Measurements from ENCODE around the gene HTR2A. TPM values are rescaled to one million over a fixed set of nuclear protein-coding genes. Genes with fewer than 3 reads are reported as not detected.
A peak's percentile ranks its signal among the peaks of the same experiment; 100 is the strongest.

The HTR2A gene
- total RNA-seq, result 1 to 10 TPM in 1 of 2 donors, under 1 TPM in 1; 0.74 to 1.4 TPM
- polyA plus RNA-seq (ENCODE audit: insufficient read depth, low read depth, low replicate concordance), result 1.0 TPM
- long read RNA-seq, donor 1, full-length matches to known transcripts, result 6 of 6 reads
- long read RNA-seq, donor 1, partial matches to known transcripts, result 0 of 6 reads
- long read RNA-seq, donor 1, other reads (novel, unspliced or antisense), result 0 of 6 reads
- long read RNA-seq, donor 2, result 0 reads

GRCh38 chr13:46896341-46897137, at the start of gene HTR2A:
HTR2A (minus strand) TSS chr13:46897053; CDS start chr13:46895906, 1,147 bp downstream.
- Histone ChIP-seq H3K4me1 (no peaks in the 10 kb centered on the region), H3K27me3 (no peaks in the 10 kb centered on the region), H3K4me3 (peak within 1 kb of the TSS in 1 of 2 donors; percentile 41), H3K27ac (peak within 1 kb of the TSS in 1 of 2 donors; percentile 18), H3K9me3 (no peaks in the 10 kb centered on the region), H3K36me3 (ENCODE audit: low read depth, missing control alignments) (no peaks in the 10 kb centered on the region)
- 11 to 16% methylated on average over 13 of the region's 13 CpGs for WGBS, 2 donors
- DNase-seq, result peak; percentile 64
- intact Hi-C loops (cut with DNase I; ENCODE audit: low total_unique reads), result no loop called here
- TF ChIP-seq POLR2A (IDR thresholded peaks at IDR 0.05) (no peak), CTCF (IDR thresholded peaks at IDR 0.05) (no peak)

- Histone ChIP-seq H3K4me3 (no peak overlapping the region), H3K4me1 (no peaks in the 10 kb centered on the region), H3K27me3 (no peaks in the 10 kb centered on the region), H3K36me3 (ENCODE audit: low read depth, missing control alignments) (no peaks in the 10 kb centered on the region), H3K27ac (no peak overlapping the region), H3K9me3 (no peaks in the 10 kb centered on the region)
- WGBS, 2 donors, result 95% methylated on average over 4 of the region's 4 CpGs; no CpG with 5 or more reads in 1 of the 2 donors
- TF ChIP-seq CTCF (IDR thresholded peaks at IDR 0.05) (no peak), POLR2A (IDR thresholded peaks at IDR 0.05) (no peak)
- DNase-seq, result no peak
- intact Hi-C loops (cut with DNase I; ENCODE audit: low total_unique reads), result no loop called here
Observed at GRCh38 chr13:46936525-46936924, 39.7 kb upstream of the HTR2A start.

GRCh38 chr13:46934749-46935148, 37.9 kb upstream of the HTR2A start:
- DNase-seq, result no peak
- Histone ChIP-seq H3K27me3 (no peaks in the 10 kb centered on the region), H3K27ac (no peak overlapping the region), H3K36me3 (ENCODE audit: low read depth, missing control alignments) (no peaks in the 10 kb centered on the region), H3K4me1 (no peaks in the 10 kb centered on the region), H3K9me3 (no peaks in the 10 kb centered on the region), H3K4me3 (no peak overlapping the region)
- WGBS, 2 donors, result 71 to 96% methylated on average over 1 of the region's 1 CpG
- intact Hi-C loops (cut with DNase I; ENCODE audit: low total_unique reads), result no loop called here
- TF ChIP-seq CTCF (IDR thresholded peaks at IDR 0.05) (no peak), POLR2A (IDR thresholded peaks at IDR 0.05) (no peak)

GRCh38 chr13:46926916-46927590, 30.2 kb upstream of the HTR2A start:
- intact Hi-C loops (cut with DNase I; ENCODE audit: low total_unique reads), result no loop called here
- WGBS, 2 donors, result 42 to 62% methylated on average over 5 of the region's 5 CpGs

More at GRCh38 chr13:46926916-46927590, 30.2 kb upstream of the HTR2A start:
- no peaks in the 10 kb centered on the region for H3K36me3 ChIP-seq (ENCODE audit: low read depth, missing control alignments)
- TF ChIP-seq POLR2A (IDR thresholded peaks at IDR 0.05) (no peak), CTCF (IDR thresholded peaks at IDR 0.05) (no peak)
- no peak overlapping the region for H3K4me3 ChIP-seq
- no peaks in the 10 kb centered on the region for H3K9me3 ChIP-seq
- DNase-seq, result no peak
- H3K27ac ChIP-seq, result peak overlapping the region; percentile 53 to 61
- no peaks in the 10 kb centered on the region for H3K4me1 ChIP-seq
- H3K27me3 ChIP-seq, result no peaks in the 10 kb centered on the region

Measured in testis (tissue), 5 donors.